Activated T-helper 1 cell treated with anti-CD3 and anti-CD28 coated beads, Interleukin-12 subunit alpha, Interleukin-12 subunit beta, Interleukin-2, Interleukin-4 antibody, amounts not matched to agents 30 ng/mL and 10 ng/mL and 1 ng/mL, durations not matched to agents 14 hours and 24 hours and 36 hours (primary cell): Measurements from ENCODE around the gene MED9. TPM values are rescaled to one million over a fixed set of nuclear protein-coding genes. Genes with fewer than 3 reads are reported as not detected.

Experiments
- DNase-seq: peaks from one replicate; pipeline ENCODE4 v3.0.0; 2021; ENCODE audit warnings: low spot score
- H3K27ac Mint-ChIP-seq: one replicate; pipeline ENCODE4 v1.8.0; 2021; ENCODE audit warnings: mild to moderate bottlenecking, mixed read lengths
- H3K27me3 Mint-ChIP-seq: one replicate; pipeline ENCODE4 v1.8.0; 2022; ENCODE audit warnings: mild to moderate bottlenecking, moderate library complexity, mixed read lengths; ENCODE audit not compliant: insufficient read depth
- H3K36me3 Mint-ChIP-seq: one replicate; pipeline ENCODE4 v1.8.0; 2021; ENCODE audit warnings: low read depth, mixed read lengths
- H3K4me1 Mint-ChIP-seq: one replicate; pipeline ENCODE4 v1.8.0; 2021; ENCODE audit warnings: low read depth, mixed read lengths
- H3K4me3 Mint-ChIP-seq: one replicate; pipeline ENCODE4 v1.8.0; 2021; ENCODE audit warnings: mild to moderate bottlenecking, moderate library complexity, mixed read lengths
- H3K9me3 Mint-ChIP-seq: one replicate; pipeline ENCODE4 v1.8.0; 2021; ENCODE audit warnings: mixed read lengths
- intact Hi-C: fragments of 100-400 bp; cut with micrococcal nuclease; formaldehyde crosslinking; loops from one replicate; pipeline ENCODE4 v1.15.1; 2024
- total RNA-seq: library from RNA; stranded (reverse); gene quantifications from 2 replicates; pipeline ENCODE4 v1.2.3, GENCODE V29; 2022

Gene MED9
- total RNA-seq, 1 donor from 2014 or later = 15.2 TPM

GRCh38 chr17:17494870-17495535, 18.2 kb downstream of the MED9 start:
- intact Hi-C loops = loop anchor here (5.0 to 10.0 kb wide), 3 partner anchors 72 to 540 kb away; partner anchors contain the start of genes ATPAF2, DRC3, GID4 and TOM1L2
- no peaks in the 10 kb centered on the region for H3K9me3 Mint-ChIP-seq
- peak overlapping the region; percentile 61 for H3K27ac Mint-ChIP-seq
- DNase-seq = no peak
- H3K27me3 Mint-ChIP-seq = peaks cover 14% of the 10 kb centered on the region
- H3K4me3 Mint-ChIP-seq = peak overlapping the region; percentile 78
- H3K4me1 Mint-ChIP-seq = peaks cover 14% of the 10 kb centered on the region
- H3K36me3 Mint-ChIP-seq = peaks cover 17% of the 10 kb centered on the region

- intact Hi-C loops = loop anchor here (1.0 to 10.0 kb wide), 9 partner anchors 11 to 539 kb away; partner anchors contain the start of genes ATPAF2, DRC3, GID4 and PEMT
- Mint-ChIP-seq H3K36me3 (peaks cover 17% of the 10 kb centered on the region), H3K27ac (peak overlapping the region; percentile 61), H3K4me3 (peak overlapping the region; percentile 78), H3K9me3 (no peaks in the 10 kb centered on the region), H3K27me3 (peaks cover 14% of the 10 kb centered on the region), H3K4me1 (peaks cover 14% of the 10 kb centered on the region)
- peak; percentile 20 for DNase-seq
Measured at GRCh38 chr17:17495536-17496188, 18.9 kb downstream of the MED9 start.

GRCh38 chr17:17496189-17497064, 19.6 kb downstream of the MED9 start, which contains the start of gene RASD1:
Gene RASD1, minus strand, starts transcription at chr17:17496395. Its CDS starts 214 bp downstream, at chr17:17496181.
- Mint-ChIP-seq H3K27me3 (peaks cover 14% of the 10 kb centered on the region), H3K27ac (peak within 1 kb of the TSS; percentile 61), H3K9me3 (no peaks in the 10 kb centered on the region), H3K4me1 (peaks cover 14% of the 10 kb centered on the region), H3K36me3 (peaks cover 12% of the 10 kb centered on the region), H3K4me3 (peak within 1 kb of the TSS; percentile 78)
- intact Hi-C loops = loop anchor here (1.0 to 10.0 kb wide), 10 partner anchors 12 to 538 kb away; partner anchors contain the start of genes ATPAF2, DRC3, GID4 and PEMT
- DNase-seq = peak; percentile 74

- intact Hi-C loops = loop anchor here (1.0 to 10.0 kb wide), 6 partner anchors 56 to 538 kb away; partner anchors contain the start of genes ATPAF2, DRC3, GID4 and TOM1L2
- DNase-seq = no peak
- Mint-ChIP-seq H3K36me3 (peaks cover 7% of the 10 kb centered on the region), H3K27ac (no peak overlapping the region), H3K9me3 (no peaks in the 10 kb centered on the region), H3K4me1 (peaks cover 14% of the 10 kb centered on the region), H3K27me3 (peaks cover 18% of the 10 kb centered on the region), H3K4me3 (peak overlapping the region; percentile 40)
Measured at GRCh38 chr17:17497065-17497844, 20.5 kb downstream of the MED9 start.

GRCh38 chr17:17497845-17498520, 21.2 kb downstream of the MED9 start:
- H3K27me3 Mint-ChIP-seq = peaks cover 18% of the 10 kb centered on the region
- intact Hi-C loops = loop anchor here (1.0 to 10.0 kb wide), 6 partner anchors 57 to 537 kb away; partner anchors contain the start of genes ATPAF2, DRC3, GID4 and TOM1L2
- H3K9me3 Mint-ChIP-seq = no peaks in the 10 kb centered on the region
- peaks cover 3% of the 10 kb centered on the region for H3K36me3 Mint-ChIP-seq
- peaks cover 14% of the 10 kb centered on the region for H3K4me1 Mint-ChIP-seq
- no peak for DNase-seq
- H3K4me3 Mint-ChIP-seq = no peak overlapping the region
- H3K27ac Mint-ChIP-seq = no peak overlapping the region

- Mint-ChIP-seq H3K27ac (no peak overlapping the region), H3K27me3 (peaks cover 14% of the 10 kb centered on the region), H3K9me3 (no peaks in the 10 kb centered on the region), H3K4me3 (no peak overlapping the region), H3K36me3 (no peaks in the 10 kb centered on the region), H3K4me1 (peaks cover 14% of the 10 kb centered on the region)
- intact Hi-C loops = loop anchor here (5.0 to 10.0 kb wide), 3 partner anchors 69 to 536 kb away; partner anchors contain the start of genes ATPAF2, DRC3, GID4 and TOM1L2
- DNase-seq = no peak
Measured at GRCh38 chr17:17498606-17499301, 22.0 kb downstream of the MED9 start.

GRCh38 chr17:17499402-17500145, 22.8 kb downstream of the MED9 start:
- no peaks in the 10 kb centered on the region for H3K9me3 Mint-ChIP-seq
- peaks cover 13% of the 10 kb centered on the region for H3K27me3 Mint-ChIP-seq
- intact Hi-C loops = loop anchor here (5.0 to 10.0 kb wide), 3 partner anchors 68 to 535 kb away; partner anchors contain the start of genes ATPAF2, DRC3, GID4 and TOM1L2
- H3K4me1 Mint-ChIP-seq = peaks cover 14% of the 10 kb centered on the region
- H3K4me3 Mint-ChIP-seq = no peak overlapping the region
- no peak overlapping the region for H3K27ac Mint-ChIP-seq
- DNase-seq = no peak
- H3K36me3 Mint-ChIP-seq = no peaks in the 10 kb centered on the region

GRCh38 chr17:17500999-17501605, 24.3 kb downstream of the MED9 start:
- intact Hi-C loops = no loop called here
- H3K36me3 Mint-ChIP-seq = no peaks in the 10 kb centered on the region
- peaks cover 6% of the 10 kb centered on the region for H3K4me1 Mint-ChIP-seq
- H3K4me3 Mint-ChIP-seq = no peak overlapping the region
- no peaks in the 10 kb centered on the region for H3K9me3 Mint-ChIP-seq
- no peak overlapping the region for H3K27ac Mint-ChIP-seq
- H3K27me3 Mint-ChIP-seq = peaks cover 3% of the 10 kb centered on the region
- DNase-seq = no peak

GRCh38 chr17:17502741-17503565, 26.2 kb downstream of the MED9 start:
- Mint-ChIP-seq H3K36me3 (no peaks in the 10 kb centered on the region), H3K27ac (no peak overlapping the region), H3K4me3 (no peak overlapping the region), H3K9me3 (no peaks in the 10 kb centered on the region), H3K27me3 (peaks cover 3% of the 10 kb centered on the region), H3K4me1 (no peaks in the 10 kb centered on the region)
- intact Hi-C loops = no loop called here
- no peak for DNase-seq
